ENCODE measurements around the gene HOXA3.

DNA sequence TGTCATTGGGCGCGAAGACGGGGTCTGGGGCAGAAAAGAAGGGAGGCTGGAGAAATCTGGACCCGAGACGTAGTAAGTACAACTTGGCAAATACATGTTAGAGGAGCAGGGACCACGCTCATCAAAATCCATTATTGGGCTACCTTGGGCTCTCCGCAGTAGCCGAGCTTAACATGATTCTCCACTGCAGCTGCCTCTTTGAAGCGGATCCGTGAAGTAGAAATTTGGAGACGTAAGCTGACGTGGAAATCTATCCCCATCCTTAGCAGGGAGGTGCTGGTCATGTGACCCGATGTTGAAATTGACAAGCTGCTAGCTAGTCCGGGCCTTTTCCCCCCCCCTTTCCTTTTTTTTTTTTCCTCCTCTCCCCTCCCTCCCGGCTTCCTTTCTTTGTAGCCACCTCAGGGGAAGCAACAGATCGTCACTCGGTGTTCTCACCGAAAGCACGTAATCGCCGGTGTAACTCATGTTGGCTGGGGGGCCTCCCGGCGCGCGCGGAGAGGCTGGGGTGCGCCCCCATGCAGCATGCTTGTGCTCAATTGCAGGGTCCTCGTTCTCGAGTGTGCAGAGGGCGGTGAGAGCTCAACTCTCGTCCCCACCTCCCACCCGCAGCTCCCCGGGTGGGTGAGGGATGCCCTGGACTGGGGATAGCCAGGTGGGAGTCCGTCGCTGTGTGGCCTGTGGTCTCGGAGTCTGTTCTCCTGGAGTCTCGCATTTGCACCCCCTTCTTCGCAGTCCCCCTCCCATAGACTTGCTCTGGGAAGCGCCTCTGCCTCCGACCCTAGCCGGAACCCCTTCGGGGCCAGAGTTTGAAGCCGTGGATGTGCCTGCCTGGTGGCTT is 32.9 kb upstream of the HOXA3 start, which contains the start of gene HOXA11:
- no peak for TF ChIP-seq TCF7 (IDR thresholded peaks at IDR 0.05; ENCODE audit: borderline replicate concordance)
- no peak for TF ChIP-seq POLR2A (conservative IDR thresholded peaks at IDR 0.05)

All from K562 (cell line).